Caco-2 (cell line): ENCODE results near the gene TBXAS1. TPM values are rescaled to one million over a fixed set of nuclear protein-coding genes. Genes with fewer than 3 reads are reported as not detected.

Experiments
- BruUV-seq: library from RNA; stranded (reverse); fragments of 400-500 nt; replicated peaks from 2 replicates; lab custom pipeline; 2021; lab: Mats Ljungman, UMichigan
- CTCF ChIA-PET: fragments of 300-600 bp; sonication (Branson Sonifier 250); formaldehyde crosslinking; loops from one replicate; lab custom pipeline; 2022; ENCODE audit warnings: antibody characterized with exemption; lab: Charles Lee
- POLR2A ChIA-PET: fragments of 300-600 bp; sonication (Branson Sonifier 250); formaldehyde crosslinking; loops from one replicate; lab custom pipeline; 2022; ENCODE audit warnings: antibody characterized with exemption; lab: Charles Lee
- DNase-seq, 2 experiments: peaks; one replicate each; pipeline versions ENCODE4 v3.0.0 to v3.0.0-alpha.2; 2020 to 2022
- H3K27me3 ChIP-seq: replicated peaks from 2 replicates; pipeline ENCODE4 v1.6.0; 2011; ENCODE audit warnings: low read length; ENCODE audit not compliant: control insufficient read depth, insufficient read depth
- H3K36me3 ChIP-seq: 2 replicates; pipeline ENCODE4 v1.5.1; 2011; ENCODE audit warnings: low read length; ENCODE audit not compliant: control insufficient read depth, insufficient read depth
- H3K4me1 ChIP-seq: fragments of 250-450 bp; sonication (Bioruptor Pico); 2 replicates; pipeline ENCODE4 v1.5.1; 2020; ENCODE audit warnings: mild to moderate bottlenecking
- H3K4me3 ChIP-seq: 2 replicates; pipeline ENCODE4 v1.5.1; 2011; ENCODE audit warnings: low read depth, mild to moderate bottlenecking, control low read depth, low read length
- H3K9me3 ChIP-seq: fragments of 250-450 bp; sonication (Bioruptor Pico); 2 replicates; pipeline ENCODE4 v1.5.1; 2020; ENCODE audit warnings: mild to moderate bottlenecking, moderate library complexity
- H3K27ac Mint-ChIP-seq: one replicate; pipeline ENCODE4 v1.8.0; 2022; ENCODE audit warnings: mixed read lengths; ENCODE audit not compliant: unreplicated experiment
- H3K27me3 Mint-ChIP-seq: one replicate; pipeline ENCODE4 v1.8.0; 2022; ENCODE audit warnings: mixed read lengths; ENCODE audit not compliant: insufficient read depth, unreplicated experiment
- H3K36me3 Mint-ChIP-seq: one replicate; pipeline ENCODE4 v1.8.0; 2022; ENCODE audit warnings: mild to moderate bottlenecking, mixed read lengths; ENCODE audit not compliant: insufficient read depth, unreplicated experiment
- H3K4me1 Mint-ChIP-seq: one replicate; pipeline ENCODE4 v1.8.0; 2022; ENCODE audit warnings: low read depth, mixed read lengths; ENCODE audit not compliant: unreplicated experiment
- H3K4me3 Mint-ChIP-seq: one replicate; pipeline ENCODE4 v1.8.0; 2022; ENCODE audit warnings: mild to moderate bottlenecking, moderate library complexity, mixed read lengths; ENCODE audit not compliant: unreplicated experiment
- H3K9me3 Mint-ChIP-seq: one replicate; pipeline ENCODE4 v1.8.0; 2022; ENCODE audit warnings: mixed read lengths; ENCODE audit not compliant: unreplicated experiment
- CTCF ChIP-seq, 2 experiments: fragments of 200-600 bp in 1 of 2; IDR thresholded peaks; 1 replicate in 1 of 2; 2 replicates in 1 of 2; pipeline versions ENCODE4 v1.5.1 to v1.8.0; 2011 to 2022; ENCODE audit warnings: antibody characterized with exemption in 1 of 2, control low read depth in 1 of 2, inconsistent platforms in 1 of 2, low read depth in 1 of 2, low read length in 1 of 2, mild to moderate bottlenecking in 1 of 2, moderate library complexity in 1 of 2; ENCODE audit not compliant: insufficient read depth in 1 of 2, severe bottlenecking in 1 of 2, unreplicated experiment in 1 of 2
- intact Hi-C: fragments of 100-400 bp; cut with micrococcal nuclease; formaldehyde crosslinking; loops from one replicate; pipeline ENCODE4 v1.10.0; 2022; ENCODE audit not compliant: unreplicated experiment
- total RNA-seq: library from RNA; stranded (reverse); gene quantifications from 2 replicates; pipeline ENCODE4 v1.2.3, GENCODE V29; 2022

Gene TBXAS1
- total RNA-seq, 1 experiment from 2014 or later: 1.6 TPM

GRCh38 chr7:139976838-139977656 lies 148.0 kb downstream of the TBXAS1 start:
- no peak overlapping the region for H3K4me3 ChIP-seq
- BruUV-seq: no TSS peak
- no peaks in the 10 kb centered on the region for H3K4me1 ChIP-seq
- no peaks in the 10 kb centered on the region for H3K9me3 Mint-ChIP-seq
- no peaks in the 10 kb centered on the region; the same call in 1 of the 2 replicates for H3K27me3 ChIP-seq
- no peaks in the 10 kb centered on the region for H3K4me1 Mint-ChIP-seq
- no peaks in the 10 kb centered on the region for H3K9me3 ChIP-seq
- peaks cover 5% of the 10 kb centered on the region for H3K27me3 Mint-ChIP-seq
- POLR2A ChIA-PET: no interaction called here
- intact Hi-C loops: no loop called here
- H3K27ac Mint-ChIP-seq: no peak overlapping the region
- no peaks in the 10 kb centered on the region for H3K36me3 Mint-ChIP-seq
- DNase-seq: no peak
- no peak for TF ChIP-seq CTCF (IDR thresholded peaks at IDR 0.05; ENCODE audit: insufficient read depth in 1 of 2, low read depth in 1 of 2, low read length in 1 of 2, severe bottlenecking in 1 of 2, unreplicated experiment in 1 of 2)
- H3K4me3 Mint-ChIP-seq: no peak overlapping the region
- no peaks in the 10 kb centered on the region for H3K36me3 ChIP-seq
- CTCF ChIA-PET: no interaction called here

- no peak for TF ChIP-seq CTCF (IDR thresholded peaks at IDR 0.05; ENCODE audit: insufficient read depth in 1 of 2, low read depth in 1 of 2, low read length in 1 of 2, severe bottlenecking in 1 of 2, unreplicated experiment in 1 of 2)
- Histone ChIP-seq H3K36me3 (no peaks in the 10 kb centered on the region), H3K9me3 (no peaks in the 10 kb centered on the region), H3K4me1 (no peaks in the 10 kb centered on the region), H3K27me3 (no peaks in the 10 kb centered on the region), H3K4me3 (no peak overlapping the region)
- H3K4me1 Mint-ChIP-seq: no peaks in the 10 kb centered on the region
- H3K27me3 Mint-ChIP-seq: peaks cover 21% of the 10 kb centered on the region
- ChIA-PET POLR2A (no interaction called here), CTCF (no interaction called here)
- H3K36me3 Mint-ChIP-seq: no peaks in the 10 kb centered on the region
- H3K9me3 Mint-ChIP-seq: no peaks in the 10 kb centered on the region
- no peak overlapping the region for H3K4me3 Mint-ChIP-seq
- intact Hi-C loops: no loop called here
- BruUV-seq: no TSS peak
- DNase-seq: peak in 1 of 2 experiments; percentile 11
- no peak overlapping the region for H3K27ac Mint-ChIP-seq
Measured at GRCh38 chr7:139981511-139981895, 152.4 kb downstream of the TBXAS1 start.

- no TSS peak for BruUV-seq
- DNase-seq: no peak
- no peak overlapping the region for H3K4me3 Mint-ChIP-seq
- ChIA-PET CTCF (no interaction called here), POLR2A (no interaction called here)
- H3K4me1 Mint-ChIP-seq: no peaks in the 10 kb centered on the region
- Histone ChIP-seq H3K36me3 (no peaks in the 10 kb centered on the region), H3K4me1 (no peaks in the 10 kb centered on the region), H3K27me3 (no peaks in the 10 kb centered on the region), H3K9me3 (no peaks in the 10 kb centered on the region), H3K4me3 (no peak overlapping the region)
- no peaks in the 10 kb centered on the region for H3K36me3 Mint-ChIP-seq
- no peak for TF ChIP-seq CTCF (IDR thresholded peaks at IDR 0.05; ENCODE audit: insufficient read depth in 1 of 2, low read depth in 1 of 2, low read length in 1 of 2, severe bottlenecking in 1 of 2, unreplicated experiment in 1 of 2)
- peaks cover 21% of the 10 kb centered on the region for H3K27me3 Mint-ChIP-seq
- intact Hi-C loops: no loop called here
- no peak overlapping the region for H3K27ac Mint-ChIP-seq
- H3K9me3 Mint-ChIP-seq: no peaks in the 10 kb centered on the region
Measured at GRCh38 chr7:139982927-139983920, 154.2 kb downstream of the TBXAS1 start.
